Sigmoid colon (tissue), 7 donors: ENCODE measurements around the gene ETV1. TPM values are rescaled to one million over a fixed set of nuclear protein-coding genes. Genes with fewer than 3 reads are reported as not detected.

Experiments
- DNase-seq: peaks from one replicate; pipeline ENCODE4 v3.0.0-alpha.2; 2019
- H3K27ac ChIP-seq, 4 donors: fragments of 200-600 bp; sonication (generic); one replicate each; pipeline ENCODE4 v1.5.1; 2016 to 2019; ENCODE audit warnings: mild to moderate bottlenecking in 1 of 4
- H3K27me3 ChIP-seq, 3 donors: fragments of 200-600 bp; sonication (generic); one replicate each; pipeline ENCODE4 v1.5.1; 2019; ENCODE audit warnings: mild to moderate bottlenecking in 1 of 3
- H3K36me3 ChIP-seq, 4 donors: fragments of 200-600 bp; sonication (generic); one replicate each; pipeline ENCODE4 v1.5.1; 2016 to 2019
- H3K4me1 ChIP-seq, 4 donors: fragments of 200-600 bp; sonication (generic); one replicate each; pipeline ENCODE4 v1.5.1; 2017 to 2019
- H3K4me3 ChIP-seq, 4 donors: fragments of 200-600 bp; sonication (generic); one replicate each; pipeline ENCODE4 v1.5.1; 2017 to 2019; ENCODE audit warnings: mild to moderate bottlenecking in 2 of 4, moderate library complexity in 1 of 4
- H3K9me3 ChIP-seq, 4 donors: fragments of 200-600 bp in 3 of 4; sonication (generic) in 3 of 4; one replicate each; pipeline versions ENCODE4 v1.5.1 to v1.6.1; 2013 to 2019
- EP300 ChIP-seq, 4 donors: sonication (generic); formaldehyde crosslinking; IDR thresholded peaks; one replicate each; pipeline ENCODE4 v1.6.1; 2017; ENCODE audit warnings: antibody characterized with exemption in 4 of 4
- POLR2A ChIP-seq, 2 donors: fragments of 450-650 bp; IDR thresholded peaks; one replicate each; pipeline ENCODE4 v1.6.1; 2016; ENCODE audit warnings: antibody characterized with exemption in 2 of 2, mild to moderate bottlenecking in 2 of 2, moderate library complexity in 2 of 2
- POLR2AphosphoS5 ChIP-seq, 4 donors: sonication (generic); formaldehyde crosslinking; IDR thresholded peaks; one replicate each; pipeline ENCODE4 v1.6.1; 2017; ENCODE audit warnings: antibody characterized with exemption in 4 of 4
- WGBS, 2 donors: extraction: QIAGEN DNeasy Blood & Tissue Kit; methylation state at CpG; one replicate each; pipeline ENCODE4 v1.1.7; 2013; 5-methylcytosine and 5-hydroxymethylcytosine counted together
- intact Hi-C: fragments of 100-400 bp; cut with DNase I; formaldehyde crosslinking; loops from one replicate; pipeline ENCODE4 v1.15.1; 2023
- polyA plus RNA-seq, 3 donors: library from polyadenylated mRNA; stranded (reverse); fragments of 200-250 nt; gene quantifications; one replicate each; pipeline ENCODE4 v1.2.3, GENCODE V29; 2013
- small RNA-seq, 3 donors: library from RNA; depleted of rRNA; stranded (forward); fragments of <200 nt; gene quantifications; one replicate each; pipeline ENCODE3, GENCODE V24; 2016
- total RNA-seq, 4 donors: library from RNA; depleted of rRNA; stranded (reverse); fragments of >200 nt; gene quantifications; one replicate each; pipeline ENCODE4 v1.1.0, GENCODE V29; 2016
- TF ChIP-seq, protein P1 (sequence below), 4 experiments: fragments of 450-650 bp in 3 of 4; fragments of 200-600 bp in 1 of 4; IDR thresholded peaks; one replicate each; pipeline ENCODE4 v1.5.1; 2016 to 2019; ENCODE audit warnings: antibody characterized with exemption in 4 of 4, mild to moderate bottlenecking in 3 of 4, moderate library complexity in 2 of 4
- donor health status: healthy with polysubstance abuse.
- donor health status: Bipolar disorder and iron deficiency.
- donor health status: healthy.

ETV1 gene
- total and polyA plus RNA-seq, 7 donors: 0.60 to 13.6 (median 6.5) TPM

DNA sequence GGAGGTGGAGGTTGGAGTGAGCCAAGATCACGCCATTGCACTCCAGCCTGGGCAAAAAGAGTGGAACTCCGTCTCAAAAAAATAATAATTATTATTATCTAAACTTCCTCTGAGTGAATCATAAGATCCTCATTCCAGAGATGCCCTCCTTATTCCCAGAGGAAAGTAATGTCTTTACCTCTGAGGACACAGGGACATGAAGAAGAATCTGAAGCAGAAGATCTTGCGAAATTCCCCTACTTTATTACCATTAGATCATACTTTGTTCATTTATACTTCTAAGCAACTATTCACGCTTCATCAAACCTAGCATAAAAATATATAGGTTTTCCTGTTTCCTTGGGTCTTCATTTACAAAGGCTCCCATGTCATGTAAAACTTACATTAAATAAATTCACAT is 143.1 kb downstream of the ETV1 start:
- H3K4me3 ChIP-seq: no peak overlapping the region
- no peaks in the 10 kb centered on the region for H3K36me3 ChIP-seq
- no peak overlapping the region for H3K27ac ChIP-seq
- DNase-seq: no peak
- no peaks in the 10 kb centered on the region for H3K27me3 ChIP-seq
- no peaks in the 10 kb centered on the region for H3K9me3 ChIP-seq
- 93 to 96% methylated on average over 4 of the region's 4 CpGs for WGBS, 2 donors
- TF ChIP-seq EP300 (IDR thresholded peaks at IDR 0.05): no peak
- TF ChIP-seq POLR2A (IDR thresholded peaks at IDR 0.05): no peak
- no peak for TF ChIP-seq POLR2AphosphoS5 (IDR thresholded peaks at IDR 0.05)
- TF ChIP-seq, protein P1, sequence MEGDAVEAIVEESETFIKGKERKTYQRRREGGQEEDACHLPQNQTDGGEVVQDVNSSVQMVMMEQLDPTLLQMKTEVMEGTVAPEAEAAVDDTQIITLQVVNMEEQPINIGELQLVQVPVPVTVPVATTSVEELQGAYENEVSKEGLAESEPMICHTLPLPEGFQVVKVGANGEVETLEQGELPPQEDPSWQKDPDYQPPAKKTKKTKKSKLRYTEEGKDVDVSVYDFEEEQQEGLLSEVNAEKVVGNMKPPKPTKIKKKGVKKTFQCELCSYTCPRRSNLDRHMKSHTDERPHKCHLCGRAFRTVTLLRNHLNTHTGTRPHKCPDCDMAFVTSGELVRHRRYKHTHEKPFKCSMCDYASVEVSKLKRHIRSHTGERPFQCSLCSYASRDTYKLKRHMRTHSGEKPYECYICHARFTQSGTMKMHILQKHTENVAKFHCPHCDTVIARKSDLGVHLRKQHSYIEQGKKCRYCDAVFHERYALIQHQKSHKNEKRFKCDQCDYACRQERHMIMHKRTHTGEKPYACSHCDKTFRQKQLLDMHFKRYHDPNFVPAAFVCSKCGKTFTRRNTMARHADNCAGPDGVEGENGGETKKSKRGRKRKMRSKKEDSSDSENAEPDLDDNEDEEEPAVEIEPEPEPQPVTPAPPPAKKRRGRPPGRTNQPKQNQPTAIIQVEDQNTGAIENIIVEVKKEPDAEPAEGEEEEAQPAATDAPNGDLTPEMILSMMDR (IDR thresholded peaks at IDR 0.05): no peak
- H3K4me1 ChIP-seq: peaks cover 0 to 10% (median 3%) of the 10 kb centered on the region in 4 donors
- intact Hi-C loops: no loop called here

DNA sequence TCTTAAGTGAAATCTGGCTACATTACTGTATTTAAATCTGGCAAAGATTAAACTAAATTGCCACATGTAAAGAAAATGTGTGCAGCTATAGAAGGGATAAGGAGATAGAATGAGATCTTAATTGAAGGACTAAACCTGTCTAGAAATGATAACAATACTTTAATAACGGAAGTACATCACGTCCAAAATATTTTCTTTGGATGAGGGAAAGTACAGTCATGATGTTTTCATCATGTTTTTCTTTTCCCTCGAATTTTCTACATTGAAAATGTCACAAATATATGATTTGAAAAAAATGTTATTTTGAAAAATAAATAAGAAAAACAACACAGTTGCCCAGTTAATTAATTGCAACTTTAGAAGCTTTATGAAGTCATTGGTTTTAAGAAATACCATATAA is 143.9 kb downstream of the ETV1 start:
- DNase-seq: no peak
- Histone ChIP-seq H3K36me3 (no peaks in the 10 kb centered on the region), H3K4me3 (no peak overlapping the region), H3K9me3 (no peaks in the 10 kb centered on the region), H3K27ac (no peak overlapping the region), H3K27me3 (no peaks in the 10 kb centered on the region), H3K4me1 (peaks cover 0 to 8% (median 3%) of the 10 kb centered on the region in 4 donors)
- whole genome bisulfite sequencing, 2 donors: 84 to 86% methylated on average over 3 of the region's 3 CpGs
- TF ChIP-seq EP300 (IDR thresholded peaks at IDR 0.05) (no peak), POLR2A (IDR thresholded peaks at IDR 0.05) (no peak), POLR2AphosphoS5 (IDR thresholded peaks at IDR 0.05) (no peak)
- TF ChIP-seq, protein P1 (IDR thresholded peaks at IDR 0.05): no peak
- intact Hi-C loops: no loop called here

DNA sequence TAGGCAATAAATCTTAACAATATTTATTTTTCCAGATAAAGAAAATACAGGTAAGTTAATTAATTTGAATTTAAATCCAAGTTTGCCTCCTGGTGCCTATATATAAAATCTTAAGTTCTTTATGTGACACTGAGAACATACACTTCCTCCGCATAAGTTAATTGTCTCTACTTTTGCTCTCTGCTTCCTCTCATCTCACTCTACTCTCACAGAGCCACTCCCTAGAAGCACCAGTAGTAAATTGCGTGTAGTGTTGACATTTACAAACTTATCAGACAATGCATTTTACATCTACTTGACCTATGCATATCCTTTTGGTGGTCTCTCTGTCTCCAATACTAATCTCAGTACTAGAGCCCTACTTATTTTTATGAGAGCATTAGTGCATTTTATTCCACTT is 144.5 kb downstream of the ETV1 start:
- Histone ChIP-seq H3K27me3 (no peaks in the 10 kb centered on the region), H3K9me3 (no peaks in the 10 kb centered on the region), H3K36me3 (no peaks in the 10 kb centered on the region), H3K4me3 (no peak overlapping the region), H3K4me1 (peaks cover 0 to 1% (median under 1%) of the 10 kb centered on the region in 4 donors), H3K27ac (no peak overlapping the region)
- DNase-seq: no peak
- intact Hi-C loops: no loop called here
- TF ChIP-seq, protein P1 (IDR thresholded peaks at IDR 0.05): no peak
- TF ChIP-seq EP300 (IDR thresholded peaks at IDR 0.05) (no peak), POLR2A (IDR thresholded peaks at IDR 0.05) (no peak), POLR2AphosphoS5 (IDR thresholded peaks at IDR 0.05) (no peak)
- 24 to 70% methylated on average over 2 of the region's 2 CpGs for WGBS, 2 donors

DNA sequence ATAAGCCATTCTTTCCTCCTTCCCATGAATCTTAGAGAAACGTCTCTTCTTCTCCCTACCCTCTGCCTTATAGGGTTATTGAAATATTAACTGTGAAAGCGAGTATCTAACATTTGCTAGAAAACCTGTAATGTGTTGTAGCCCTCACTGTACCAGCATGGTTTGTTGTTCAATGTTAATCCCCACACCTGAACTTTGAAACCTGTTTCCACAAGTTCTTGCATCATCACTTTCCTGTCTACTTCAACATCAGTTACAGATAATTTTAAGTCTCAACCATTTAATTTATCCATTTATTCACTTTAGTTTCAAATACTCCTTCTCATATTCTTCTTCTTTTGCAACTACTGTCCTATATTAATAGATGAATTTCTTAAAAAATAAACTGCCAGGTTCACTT is 148.2 kb downstream of the ETV1 start:
- no peaks in the 10 kb centered on the region for H3K4me1 ChIP-seq
- no peaks in the 10 kb centered on the region for H3K9me3 ChIP-seq
- no peaks in the 10 kb centered on the region for H3K27me3 ChIP-seq
- no peak overlapping the region for H3K4me3 ChIP-seq
- H3K36me3 ChIP-seq: no peaks in the 10 kb centered on the region
- TF ChIP-seq EP300 (IDR thresholded peaks at IDR 0.05) (no peak), POLR2A (IDR thresholded peaks at IDR 0.05) (no peak), POLR2AphosphoS5 (IDR thresholded peaks at IDR 0.05) (no peak)
- TF ChIP-seq, protein P1 (IDR thresholded peaks at IDR 0.05): no peak
- no peak overlapping the region for H3K27ac ChIP-seq
- intact Hi-C loops: no loop called here
- WGBS, 2 donors: 89% methylated on average over 2 of the region's 2 CpGs
- no peak for DNase-seq

Small RNA genes within 50 kb of the gene (small RNA-seq; reads per million reads assigned to genes)
- gene RF00019: 0 reads per million in 3 donors
